HL-60 (cell line): Measurements from ENCODE around the gene KLF15.

ENCODE experiments used
- DNase-seq, 2 experiments: peaks; one replicate each; pipeline ENCODE4 v3.0.0-alpha.2; 2010 to 2020; ENCODE audit warnings: low read depth in 1 of 2, low spot score in 1 of 2
- H3K27ac ChIP-seq: fragments of 250-450 bp; sonication (Bioruptor Pico); replicated peaks from 2 replicates; pipeline ENCODE4 v1.5.1; 2020; ENCODE audit warnings: mild to moderate bottlenecking, moderate library complexity
- H3K27me3 ChIP-seq: fragments of 250-450 bp; sonication (Bioruptor Pico); 2 replicates; pipeline ENCODE4 v1.5.1; 2021; ENCODE audit warnings: mild to moderate bottlenecking, moderate library complexity; ENCODE audit not compliant: insufficient read depth, poor library complexity, severe bottlenecking
- H3K4me3 ChIP-seq: replicated peaks from 2 replicates; pipeline ENCODE4 v1.5.1; 2011; ENCODE audit warnings: mild to moderate bottlenecking, control low read depth, low read length; ENCODE audit not compliant: insufficient read depth
- GABPA ChIP-seq: IDR thresholded peaks from 2 replicates; pipeline ENCODE4 v1.6.1; 2012; ENCODE audit warnings: low read depth
- POLR2AphosphoS5 ChIP-seq: IDR thresholded peaks from 2 replicates; pipeline ENCODE4 v1.6.1; 2012; ENCODE audit warnings: low read depth
- SPI1 ChIP-seq: IDR thresholded peaks from 2 replicates; pipeline ENCODE4 v1.6.1; 2012; ENCODE audit warnings: low read depth, mild to moderate bottlenecking, borderline replicate concordance
- TF ChIP-seq, protein P1 (sequence below): IDR thresholded peaks from 2 replicates; pipeline ENCODE4 v1.6.1; 2012; ENCODE audit warnings: low read depth; ENCODE audit not compliant: insufficient replicate concordance
- TF ChIP-seq, protein P2 (sequence below): IDR thresholded peaks from one replicate; pipeline ENCODE4 v1.5.1; 2011; ENCODE audit warnings: low read length, control low read depth, inconsistent platforms; ENCODE audit not compliant: insufficient read depth

The KLF15 gene

DNA sequence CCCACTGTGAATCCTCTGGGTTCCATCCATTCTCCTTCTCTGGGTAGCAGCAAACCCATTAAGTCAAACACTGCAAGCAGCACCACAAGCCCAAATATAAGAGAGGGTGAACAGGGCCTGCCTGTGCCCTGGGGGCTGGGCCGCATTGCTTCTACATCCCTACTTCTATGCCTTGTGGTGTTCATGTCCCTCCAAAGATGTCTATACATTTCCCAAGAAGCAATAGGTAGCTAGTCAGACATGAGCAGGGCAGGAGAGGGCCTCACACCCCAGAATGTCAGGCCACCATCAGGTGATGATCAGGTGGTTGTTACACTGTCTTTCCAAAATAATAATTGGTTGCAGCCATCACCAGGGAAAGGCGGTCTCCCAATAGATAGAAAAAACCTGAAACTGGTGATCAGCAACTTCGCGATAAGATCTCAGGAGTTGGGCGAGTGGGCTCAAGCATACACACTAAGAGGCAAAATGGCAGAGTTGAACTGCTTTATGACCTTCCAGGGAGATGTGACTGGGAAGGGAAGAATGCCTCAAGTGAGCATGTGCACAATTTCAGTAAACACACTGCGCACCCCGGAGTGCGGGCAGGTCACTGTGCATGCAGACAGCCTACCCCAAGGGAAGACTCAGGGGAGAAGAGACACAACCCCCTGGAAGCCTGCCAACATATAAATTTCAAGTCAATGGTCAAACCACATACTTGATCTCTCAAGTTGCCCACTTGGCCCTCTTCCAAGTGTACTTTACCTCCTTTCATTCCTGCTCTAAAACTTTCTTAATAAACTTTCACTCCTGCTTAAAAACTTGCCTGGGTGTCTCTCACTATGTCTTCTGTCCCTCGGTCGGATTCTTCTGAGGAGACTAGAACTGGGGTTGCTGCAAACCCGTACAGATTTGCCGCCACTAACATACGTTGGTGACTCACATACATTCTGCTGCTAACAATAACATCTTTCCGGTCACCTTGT is 39.9 kb downstream of the KLF15 start:
- no peak for DNase-seq
- Histone ChIP-seq H3K27ac (no peak overlapping the region), H3K4me3 (no peak overlapping the region), H3K27me3 (peaks cover 2% of the 10 kb centered on the region)
- TF ChIP-seq SPI1 (no peak), POLR2AphosphoS5 (no peak)
- TF ChIP-seq, protein P1, sequence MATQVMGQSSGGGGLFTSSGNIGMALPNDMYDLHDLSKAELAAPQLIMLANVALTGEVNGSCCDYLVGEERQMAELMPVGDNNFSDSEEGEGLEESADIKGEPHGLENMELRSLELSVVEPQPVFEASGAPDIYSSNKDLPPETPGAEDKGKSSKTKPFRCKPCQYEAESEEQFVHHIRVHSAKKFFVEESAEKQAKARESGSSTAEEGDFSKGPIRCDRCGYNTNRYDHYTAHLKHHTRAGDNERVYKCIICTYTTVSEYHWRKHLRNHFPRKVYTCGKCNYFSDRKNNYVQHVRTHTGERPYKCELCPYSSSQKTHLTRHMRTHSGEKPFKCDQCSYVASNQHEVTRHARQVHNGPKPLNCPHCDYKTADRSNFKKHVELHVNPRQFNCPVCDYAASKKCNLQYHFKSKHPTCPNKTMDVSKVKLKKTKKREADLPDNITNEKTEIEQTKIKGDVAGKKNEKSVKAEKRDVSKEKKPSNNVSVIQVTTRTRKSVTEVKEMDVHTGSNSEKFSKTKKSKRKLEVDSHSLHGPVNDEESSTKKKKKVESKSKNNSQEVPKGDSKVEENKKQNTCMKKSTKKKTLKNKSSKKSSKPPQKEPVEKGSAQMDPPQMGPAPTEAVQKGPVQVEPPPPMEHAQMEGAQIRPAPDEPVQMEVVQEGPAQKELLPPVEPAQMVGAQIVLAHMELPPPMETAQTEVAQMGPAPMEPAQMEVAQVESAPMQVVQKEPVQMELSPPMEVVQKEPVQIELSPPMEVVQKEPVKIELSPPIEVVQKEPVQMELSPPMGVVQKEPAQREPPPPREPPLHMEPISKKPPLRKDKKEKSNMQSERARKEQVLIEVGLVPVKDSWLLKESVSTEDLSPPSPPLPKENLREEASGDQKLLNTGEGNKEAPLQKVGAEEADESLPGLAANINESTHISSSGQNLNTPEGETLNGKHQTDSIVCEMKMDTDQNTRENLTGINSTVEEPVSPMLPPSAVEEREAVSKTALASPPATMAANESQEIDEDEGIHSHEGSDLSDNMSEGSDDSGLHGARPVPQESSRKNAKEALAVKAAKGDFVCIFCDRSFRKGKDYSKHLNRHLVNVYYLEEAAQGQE = no peak
- TF ChIP-seq, protein P2, sequence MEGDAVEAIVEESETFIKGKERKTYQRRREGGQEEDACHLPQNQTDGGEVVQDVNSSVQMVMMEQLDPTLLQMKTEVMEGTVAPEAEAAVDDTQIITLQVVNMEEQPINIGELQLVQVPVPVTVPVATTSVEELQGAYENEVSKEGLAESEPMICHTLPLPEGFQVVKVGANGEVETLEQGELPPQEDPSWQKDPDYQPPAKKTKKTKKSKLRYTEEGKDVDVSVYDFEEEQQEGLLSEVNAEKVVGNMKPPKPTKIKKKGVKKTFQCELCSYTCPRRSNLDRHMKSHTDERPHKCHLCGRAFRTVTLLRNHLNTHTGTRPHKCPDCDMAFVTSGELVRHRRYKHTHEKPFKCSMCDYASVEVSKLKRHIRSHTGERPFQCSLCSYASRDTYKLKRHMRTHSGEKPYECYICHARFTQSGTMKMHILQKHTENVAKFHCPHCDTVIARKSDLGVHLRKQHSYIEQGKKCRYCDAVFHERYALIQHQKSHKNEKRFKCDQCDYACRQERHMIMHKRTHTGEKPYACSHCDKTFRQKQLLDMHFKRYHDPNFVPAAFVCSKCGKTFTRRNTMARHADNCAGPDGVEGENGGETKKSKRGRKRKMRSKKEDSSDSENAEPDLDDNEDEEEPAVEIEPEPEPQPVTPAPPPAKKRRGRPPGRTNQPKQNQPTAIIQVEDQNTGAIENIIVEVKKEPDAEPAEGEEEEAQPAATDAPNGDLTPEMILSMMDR = no peak

DNA sequence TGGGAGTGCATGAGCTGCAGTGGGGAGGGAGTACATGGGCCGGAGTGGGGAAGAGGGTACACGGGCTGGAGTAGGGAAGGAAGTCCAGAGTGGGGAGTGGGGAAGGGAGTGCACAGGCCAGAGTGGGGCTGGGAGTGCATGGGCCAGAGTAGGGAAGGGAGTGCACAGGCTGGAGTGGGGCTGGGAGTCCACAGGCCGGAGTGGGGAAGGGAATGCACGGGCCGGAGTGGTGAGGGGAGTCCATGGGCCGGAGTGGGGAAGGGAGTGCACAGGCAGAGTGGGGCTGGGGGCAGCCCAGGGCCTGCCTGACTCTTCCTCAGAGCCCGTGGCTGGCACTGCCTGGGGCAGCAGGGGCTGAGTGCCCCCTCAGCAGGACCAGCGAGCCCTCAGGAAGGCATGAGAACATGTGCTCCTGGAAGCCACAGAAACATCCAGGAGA is 40.7 kb downstream of the KLF15 start:
- DNase-seq = no peak
- Histone ChIP-seq H3K27ac (no peak overlapping the region), H3K27me3 (peaks cover 2% of the 10 kb centered on the region), H3K4me3 (no peak overlapping the region)
- TF ChIP-seq POLR2AphosphoS5 (no peak), SPI1 (no peak), GABPA (no peak)
- TF ChIP-seq, protein P2 = no peak
- TF ChIP-seq, protein P1 = no peak

DNA sequence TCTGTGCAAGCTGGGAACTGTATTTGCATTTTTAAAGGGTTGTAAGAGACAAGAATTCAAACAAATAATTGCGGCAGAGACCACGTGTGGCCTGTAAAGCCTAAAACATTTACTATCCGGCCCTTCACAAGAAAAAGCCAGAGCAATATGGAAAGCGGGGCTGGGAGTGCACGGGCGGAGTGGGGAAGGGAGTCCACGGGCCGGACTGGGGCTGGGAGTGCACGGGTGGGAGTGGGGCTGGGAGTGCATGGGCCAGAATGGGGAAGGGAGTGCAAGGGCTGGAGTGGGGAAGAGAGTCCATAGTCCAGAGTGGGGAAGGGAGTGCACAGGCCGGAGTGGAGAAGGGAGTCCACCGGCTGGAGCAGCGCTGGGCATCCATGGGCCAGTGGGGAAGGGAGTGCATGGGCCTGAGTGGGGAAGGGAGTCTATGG is 41.2 kb downstream of the KLF15 start:
- TF ChIP-seq, protein P2 = no peak
- TF ChIP-seq, protein P1 = no peak
- TF ChIP-seq GABPA (no peak), SPI1 (no peak), POLR2AphosphoS5 (no peak)
- no peak overlapping the region for H3K4me3 ChIP-seq
- H3K27ac ChIP-seq = no peak overlapping the region
- peaks cover 2% of the 10 kb centered on the region for H3K27me3 ChIP-seq
- no peak for DNase-seq
